ENCODE data around the gene SPNS3. TPM values are rescaled to one million over a fixed set of nuclear protein-coding genes. Genes with fewer than 3 reads are reported as not detected.

The SPNS3 gene
- total and polyA plus RNA-seq, 7 donors = 1.6 TPM; not detected in 6

DNA sequence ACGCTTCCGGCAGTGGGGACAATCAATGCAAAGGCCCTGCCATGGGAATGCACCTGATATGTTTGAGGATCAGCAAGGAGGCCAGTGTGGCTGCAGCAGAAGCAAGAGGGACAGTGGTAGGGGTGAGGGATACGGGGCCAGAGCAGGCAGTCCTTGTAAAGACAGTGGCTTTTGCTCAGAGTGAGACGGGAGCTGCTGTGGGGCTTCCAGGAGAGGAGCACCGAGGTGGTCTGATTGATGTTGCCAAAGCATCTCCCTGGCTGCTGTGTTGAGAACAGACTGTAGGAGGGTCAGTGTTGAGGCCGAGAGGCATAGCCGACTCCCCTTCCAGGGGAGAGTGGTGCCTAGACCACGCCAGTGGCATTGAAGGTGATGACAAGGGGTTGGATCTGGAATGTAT is 53.6 kb downstream of the SPNS3 start:
- 92 to 95% methylated on average over 8 of the region's 8 CpGs for WGBS, 2 donors
- Histone ChIP-seq H3K9me3 (no peaks in the 10 kb centered on the region), H3K4me3 (no peak overlapping the region), H3K27me3 (no peaks in the 10 kb centered on the region), H3K27ac (no peak overlapping the region), H3K36me3 (no peaks in the 10 kb centered on the region), H3K4me1 (no peaks in the 10 kb centered on the region)
- no peak for DNase-seq
- intact Hi-C loops (cut with DNase I) = no loop called here
- TF ChIP-seq POLR2AphosphoS5 (IDR thresholded peaks at IDR 0.05) (no peak), EP300 (IDR thresholded peaks at IDR 0.05) (no peak), POLR2A (IDR thresholded peaks at IDR 0.05) (no peak)
- TF ChIP-seq, protein P1, sequence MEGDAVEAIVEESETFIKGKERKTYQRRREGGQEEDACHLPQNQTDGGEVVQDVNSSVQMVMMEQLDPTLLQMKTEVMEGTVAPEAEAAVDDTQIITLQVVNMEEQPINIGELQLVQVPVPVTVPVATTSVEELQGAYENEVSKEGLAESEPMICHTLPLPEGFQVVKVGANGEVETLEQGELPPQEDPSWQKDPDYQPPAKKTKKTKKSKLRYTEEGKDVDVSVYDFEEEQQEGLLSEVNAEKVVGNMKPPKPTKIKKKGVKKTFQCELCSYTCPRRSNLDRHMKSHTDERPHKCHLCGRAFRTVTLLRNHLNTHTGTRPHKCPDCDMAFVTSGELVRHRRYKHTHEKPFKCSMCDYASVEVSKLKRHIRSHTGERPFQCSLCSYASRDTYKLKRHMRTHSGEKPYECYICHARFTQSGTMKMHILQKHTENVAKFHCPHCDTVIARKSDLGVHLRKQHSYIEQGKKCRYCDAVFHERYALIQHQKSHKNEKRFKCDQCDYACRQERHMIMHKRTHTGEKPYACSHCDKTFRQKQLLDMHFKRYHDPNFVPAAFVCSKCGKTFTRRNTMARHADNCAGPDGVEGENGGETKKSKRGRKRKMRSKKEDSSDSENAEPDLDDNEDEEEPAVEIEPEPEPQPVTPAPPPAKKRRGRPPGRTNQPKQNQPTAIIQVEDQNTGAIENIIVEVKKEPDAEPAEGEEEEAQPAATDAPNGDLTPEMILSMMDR (IDR thresholded peaks at IDR 0.05) = no peak

DNA sequence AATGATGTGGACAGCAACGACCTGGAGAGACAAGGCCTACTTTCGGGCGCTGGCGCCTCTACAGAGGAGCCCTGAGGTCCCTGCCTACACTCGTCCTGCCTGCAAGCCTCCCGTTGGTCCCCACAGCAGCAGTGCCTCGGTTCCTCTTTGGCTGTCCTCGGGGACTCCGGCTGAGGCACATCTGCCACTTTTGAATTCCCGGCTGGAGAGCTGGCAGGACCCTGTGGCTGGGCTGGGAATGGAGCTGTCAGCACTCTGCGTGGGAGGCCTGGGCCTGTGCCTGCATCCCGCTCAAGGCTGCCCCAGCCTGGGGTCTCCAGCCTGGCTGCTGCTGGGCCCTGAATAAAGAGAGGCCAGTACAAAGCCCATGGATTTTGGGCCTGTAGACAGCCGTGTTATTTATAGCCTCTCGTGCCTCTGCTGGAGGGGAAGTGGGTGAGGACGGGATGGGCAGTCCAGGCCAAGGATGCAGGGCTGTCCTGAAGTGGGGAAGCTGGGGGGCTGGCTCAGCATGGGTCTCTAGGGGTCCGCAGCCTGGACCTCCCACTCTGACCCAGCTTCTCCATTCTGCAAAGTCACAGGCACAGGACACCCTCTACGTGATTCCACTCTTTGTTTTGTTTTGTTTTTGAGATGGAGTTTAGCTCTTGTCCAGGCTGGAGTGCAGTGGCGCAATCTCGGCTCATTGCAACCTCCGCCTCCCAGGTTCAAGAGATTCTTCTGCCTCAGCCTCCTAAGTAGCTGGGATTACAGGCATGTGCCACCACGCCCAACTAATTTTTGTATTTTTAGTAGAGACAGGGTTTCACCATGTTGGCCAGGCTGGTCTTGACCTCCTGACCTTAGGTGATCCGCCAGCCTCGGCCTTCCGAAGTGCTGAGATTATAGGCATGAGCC is 54.3 kb downstream of the SPNS3 start:
- Histone ChIP-seq H3K27me3 (no peaks in the 10 kb centered on the region), H3K4me3 (no peak overlapping the region), H3K27ac (no peak overlapping the region), H3K36me3 (no peaks in the 10 kb centered on the region), H3K9me3 (no peaks in the 10 kb centered on the region), H3K4me1 (no peaks in the 10 kb centered on the region)
- intact Hi-C loops (cut with DNase I) = no loop called here
- TF ChIP-seq, protein P1 (IDR thresholded peaks at IDR 0.05) = no peak
- TF ChIP-seq POLR2AphosphoS5 (IDR thresholded peaks at IDR 0.05) = no peak
- TF ChIP-seq EP300 (IDR thresholded peaks at IDR 0.05) = no peak
- TF ChIP-seq POLR2A (IDR thresholded peaks at IDR 0.05) = no peak
- WGBS, 2 donors = 81 to 88% methylated on average over 24 of the region's 24 CpGs
- DNase-seq = no peak

DNA sequence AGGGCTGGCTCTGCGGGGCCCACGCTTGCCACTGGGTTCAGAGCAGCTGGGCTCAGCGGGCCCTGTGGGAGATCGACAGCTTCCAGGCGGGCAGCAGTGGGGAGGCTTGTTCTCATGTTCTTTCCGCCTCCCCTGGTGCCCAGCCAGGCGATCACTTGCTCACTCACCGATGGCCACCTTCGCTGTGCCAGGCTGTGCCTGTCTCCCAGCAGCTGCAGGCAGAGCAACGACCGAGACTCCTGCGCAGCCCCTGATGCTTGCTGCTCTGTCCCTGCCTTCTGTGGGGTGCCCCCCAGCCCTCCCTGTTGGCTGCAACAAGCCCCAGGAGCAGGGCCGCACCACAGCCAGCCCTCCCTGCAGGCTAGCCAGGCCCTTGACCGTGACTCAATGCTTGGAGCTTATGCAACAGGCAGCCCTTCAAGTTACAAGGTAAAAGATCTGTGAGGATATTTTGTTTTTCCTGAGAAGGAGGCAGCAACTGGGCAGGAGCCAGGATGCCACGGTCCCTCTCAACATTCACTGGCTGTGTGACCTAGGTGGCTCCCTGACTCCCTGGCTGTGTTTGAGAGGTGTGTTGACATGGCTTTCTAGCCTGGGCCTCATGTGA is 55.4 kb downstream of the SPNS3 start:
- 95 to 96% methylated on average over 15 of the region's 15 CpGs for WGBS, 2 donors
- Histone ChIP-seq H3K4me3 (no peak overlapping the region), H3K4me1 (no peaks in the 10 kb centered on the region), H3K36me3 (no peaks in the 10 kb centered on the region), H3K9me3 (no peaks in the 10 kb centered on the region), H3K27ac (no peak overlapping the region), H3K27me3 (no peaks in the 10 kb centered on the region)
- intact Hi-C loops (cut with DNase I) = no loop called here
- no peak for TF ChIP-seq POLR2AphosphoS5 (IDR thresholded peaks at IDR 0.05)
- TF ChIP-seq EP300 (IDR thresholded peaks at IDR 0.05) = no peak
- no peak for TF ChIP-seq POLR2A (IDR thresholded peaks at IDR 0.05)
- TF ChIP-seq, protein P1 (IDR thresholded peaks at IDR 0.05) = no peak
- no peak for DNase-seq

DNA sequence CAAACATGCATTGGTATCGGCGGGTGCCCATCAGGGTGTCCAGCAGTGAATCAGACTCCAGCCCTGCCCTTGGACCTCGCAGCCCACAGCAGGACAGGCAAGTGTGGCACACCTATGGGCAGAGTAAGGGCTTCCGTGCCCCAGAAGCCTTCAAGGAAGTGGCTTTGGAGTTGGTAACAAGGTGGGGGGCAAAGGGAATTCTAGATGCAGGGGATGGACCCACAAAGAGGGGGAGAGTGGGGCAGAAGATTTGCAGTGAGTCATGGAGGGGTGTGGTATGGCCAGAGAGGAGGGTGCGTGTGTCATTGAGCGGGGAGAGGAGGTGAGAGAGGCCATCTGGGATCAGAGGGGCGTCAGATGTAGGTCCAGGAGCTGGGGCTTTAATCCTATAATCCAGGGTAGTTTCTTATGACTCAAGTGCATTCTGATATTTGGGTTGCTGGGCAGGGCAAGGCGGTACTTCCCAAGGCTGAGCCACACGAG is 56.4 kb downstream of the SPNS3 start:
- intact Hi-C loops (cut with DNase I) = no loop called here
- Histone ChIP-seq H3K27me3 (no peaks in the 10 kb centered on the region), H3K27ac (no peak overlapping the region), H3K36me3 (no peaks in the 10 kb centered on the region), H3K4me3 (no peak overlapping the region), H3K9me3 (no peaks in the 10 kb centered on the region), H3K4me1 (no peaks in the 10 kb centered on the region)
- no peak for DNase-seq
- TF ChIP-seq, protein P1 (IDR thresholded peaks at IDR 0.05) = no peak
- TF ChIP-seq EP300 (IDR thresholded peaks at IDR 0.05) = no peak
- no peak for TF ChIP-seq POLR2AphosphoS5 (IDR thresholded peaks at IDR 0.05)
- no peak for TF ChIP-seq POLR2A (IDR thresholded peaks at IDR 0.05)
- WGBS, 2 donors = 79 to 84% methylated on average over 9 of the region's 9 CpGs
